Activated CD8-positive, alpha-beta memory T cell treated with anti-CD3 and anti-CD28 coated beads, Interleukin-2, amount 50 U/mL, for 24 hours (primary cell): Measurements from ENCODE around the gene ZBTB20.

ENCODE experiments used
- DNase-seq: peaks from one replicate; pipeline ENCODE4 v3.0.0-alpha.2; 2020; ENCODE audit errors: extremely low read depth

ZBTB20 gene

DNA sequence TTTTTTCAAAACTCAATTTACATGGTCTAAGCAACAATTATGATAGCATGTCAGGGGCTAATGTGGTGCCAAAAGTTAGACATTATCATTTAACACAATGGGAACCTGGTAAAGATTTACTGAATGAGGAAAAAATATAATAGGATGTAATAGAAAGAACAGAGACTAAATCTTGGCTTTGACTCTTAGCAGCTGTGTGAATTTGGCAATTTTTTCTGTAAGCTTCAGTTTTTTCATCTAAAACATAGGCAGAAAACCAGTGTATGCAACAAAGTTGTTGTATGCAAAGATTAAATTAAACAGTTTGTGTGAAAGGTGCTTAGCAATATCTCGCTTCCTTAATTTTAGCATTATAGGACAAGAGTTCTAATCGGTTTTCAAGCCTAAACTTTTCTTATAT, 57.6 kb downstream of the ZBTB20 start:
- DNase-seq = no peak

DNA sequence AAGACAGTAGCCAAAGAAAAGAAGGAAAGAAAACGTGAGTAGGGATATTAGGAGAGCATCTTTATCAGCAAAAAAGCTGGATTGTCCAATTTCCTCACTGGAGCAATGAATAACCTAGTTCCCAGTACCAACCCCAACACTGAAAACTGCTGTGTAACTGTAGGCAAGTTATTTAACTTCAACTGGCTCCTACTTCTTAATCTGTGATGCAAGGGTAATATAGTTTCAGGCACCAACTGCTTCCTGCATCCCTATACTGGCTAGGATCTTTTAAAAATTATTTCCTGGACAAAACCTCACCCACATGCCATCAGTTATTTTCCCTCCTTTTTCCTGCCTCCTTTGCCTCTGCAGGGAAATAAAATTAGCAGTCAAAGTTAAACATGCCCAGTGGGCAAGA, 59.6 kb downstream of the ZBTB20 start:
- DNase-seq = no peak

- DNase-seq = no peak
Observed at GRCh38 chr3:115086344-115086743, 60.7 kb downstream of the ZBTB20 start.

GRCh38 chr3:115085197-115085865, 61.8 kb downstream of the ZBTB20 start:
- DNase-seq = no peak

- no peak for DNase-seq
Observed at GRCh38 chr3:115084686-115085085, 62.4 kb downstream of the ZBTB20 start.

GRCh38 chr3:115082260-115082659, 64.8 kb downstream of the ZBTB20 start:
- no peak for DNase-seq

- DNase-seq = no peak
Observed at GRCh38 chr3:115081444-115081843, 65.6 kb downstream of the ZBTB20 start.

DNA sequence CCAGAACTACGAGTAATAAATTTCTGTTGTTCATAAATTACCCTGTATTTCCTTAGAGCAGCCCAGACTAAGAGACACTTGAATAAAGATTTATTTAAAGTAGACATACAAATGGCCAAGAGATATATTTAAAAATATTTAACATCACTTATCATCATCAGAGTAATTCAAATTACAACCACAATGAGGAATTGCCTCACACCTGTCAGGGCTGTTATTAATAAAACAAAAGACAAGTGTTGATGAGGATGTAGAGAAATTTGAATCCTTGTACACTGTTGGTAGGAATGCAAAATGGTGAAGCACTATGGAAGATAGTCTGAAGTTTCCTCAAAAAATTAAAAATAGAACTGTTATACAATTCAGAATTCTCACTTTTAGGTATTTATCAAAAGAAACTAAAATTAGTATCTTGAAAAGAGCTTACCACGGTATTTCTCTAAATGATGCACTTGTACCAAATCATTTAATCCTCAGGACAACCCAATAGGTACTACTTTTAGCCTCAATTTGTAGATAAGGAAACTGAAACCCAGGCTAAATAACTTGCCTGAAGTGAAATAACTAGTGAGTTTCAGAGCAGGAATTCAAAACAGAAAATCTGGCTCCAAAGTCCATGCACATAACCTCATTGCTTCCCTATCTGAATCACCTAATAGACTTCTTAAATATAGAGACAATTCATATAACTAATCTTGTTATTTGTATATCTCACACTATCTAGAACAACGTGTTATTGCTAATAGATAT, 69.4 kb downstream of the ZBTB20 start:
- no peak for DNase-seq

DNA sequence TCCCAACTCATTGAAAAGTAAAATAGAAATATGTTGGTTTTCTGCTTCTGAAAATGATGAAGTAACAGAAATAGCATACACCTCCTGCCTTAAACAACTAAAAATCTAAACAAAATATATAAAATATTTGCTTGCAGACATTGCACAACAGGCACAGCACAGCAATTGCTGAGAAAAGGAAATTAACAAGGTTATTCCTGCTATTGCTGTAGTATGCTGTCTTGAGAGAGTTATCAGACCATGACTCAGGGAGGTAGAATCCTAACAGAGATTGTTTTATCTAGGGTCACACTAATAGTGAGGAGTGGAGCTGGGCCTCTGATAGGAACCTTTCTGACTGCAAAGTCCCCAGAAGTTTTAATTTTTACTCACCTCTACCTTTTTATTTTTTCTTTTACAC, 72.6 kb downstream of the ZBTB20 start:
- DNase-seq = no peak

DNA sequence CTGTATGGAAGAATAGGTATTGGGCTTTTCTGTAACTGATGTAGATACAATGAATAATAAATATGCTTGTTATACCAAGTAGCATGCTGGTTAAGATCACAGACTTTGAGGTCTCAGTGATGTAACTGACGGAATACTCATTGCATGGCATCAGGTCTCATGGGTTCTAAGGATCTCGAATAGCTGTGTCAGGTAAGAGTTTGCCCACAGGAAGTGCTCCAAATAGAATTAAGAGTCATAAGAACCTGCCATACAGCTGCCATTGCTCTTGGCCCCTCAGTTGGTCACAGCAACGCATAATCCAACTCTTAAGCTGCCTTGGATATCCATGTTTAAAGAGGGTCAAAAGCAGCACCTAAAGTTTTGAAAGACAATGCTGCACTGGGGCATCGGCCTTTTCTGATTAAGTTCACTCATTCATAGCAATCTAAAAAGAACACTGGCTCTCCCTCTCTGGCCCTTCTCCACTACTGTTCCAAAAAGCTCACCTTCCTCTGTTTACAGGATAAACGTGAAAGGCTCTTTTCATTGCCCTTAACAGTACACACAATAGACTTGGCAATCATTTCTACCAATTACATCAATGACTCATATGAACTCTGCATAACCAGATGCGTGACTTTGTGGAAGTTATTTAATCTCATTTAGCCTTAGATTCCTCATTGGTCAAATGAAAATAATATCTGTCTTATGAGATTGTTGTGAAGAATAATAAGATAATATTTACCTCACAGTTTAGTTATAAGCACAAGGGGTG, 74.6 kb downstream of the ZBTB20 start:
- DNase-seq = no peak

GRCh38 chr3:115071601-115072000, 75.5 kb downstream of the ZBTB20 start:
- no peak for DNase-seq

GRCh38 chr3:115071166-115071565, 75.9 kb downstream of the ZBTB20 start:
- no peak for DNase-seq

- DNase-seq = no peak
Observed at GRCh38 chr3:115068799-115069198, 78.3 kb downstream of the ZBTB20 start.

GRCh38 chr3:115062412-115062956, 84.6 kb downstream of the ZBTB20 start:
- DNase-seq = no peak

- DNase-seq = no peak
Observed at GRCh38 chr3:115062009-115062408, 85.1 kb downstream of the ZBTB20 start.

GRCh38 chr3:115052906-115053305, 94.2 kb downstream of the ZBTB20 start:
- no peak for DNase-seq

DNA sequence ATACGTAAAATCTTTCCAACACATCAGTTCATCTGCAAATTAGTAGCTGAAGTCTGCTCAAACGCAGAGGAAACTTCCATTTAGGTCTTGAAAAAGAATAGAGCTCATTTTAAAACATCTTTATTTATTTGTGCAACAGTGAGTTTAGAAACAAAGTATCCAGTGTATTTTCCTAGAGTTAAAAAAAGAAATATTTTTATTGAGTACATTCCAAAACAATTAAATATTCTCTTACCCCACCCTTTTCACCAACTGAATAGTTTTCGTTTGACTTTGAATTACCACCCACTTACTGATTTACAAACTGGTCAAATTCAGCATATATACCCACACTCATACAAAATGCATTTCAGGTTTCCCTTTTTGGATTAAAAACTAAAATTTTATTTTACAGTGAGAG, 104.7 kb downstream of the ZBTB20 start:
- no peak for DNase-seq

GRCh38 chr3:115040673-115041286, 106.3 kb downstream of the ZBTB20 start:
- no peak for DNase-seq

DNA sequence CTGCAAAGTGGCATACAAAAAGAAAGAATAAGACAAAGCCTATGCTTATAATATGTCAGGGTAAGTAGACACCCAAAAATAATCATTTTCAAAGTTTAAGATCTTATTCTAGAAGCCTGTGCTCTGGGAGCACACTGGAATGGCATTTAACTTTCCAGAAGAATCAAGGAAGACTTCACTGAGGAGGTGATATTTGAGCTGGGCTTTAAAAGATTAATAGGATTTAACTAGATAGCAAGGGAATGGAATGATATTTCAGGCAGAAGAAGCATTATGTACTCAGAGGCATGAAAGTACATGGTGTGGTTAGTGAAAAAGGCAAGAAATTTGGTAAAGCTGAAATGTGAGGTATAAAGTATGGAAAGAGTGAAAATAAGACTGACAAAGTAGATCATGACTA, 106.8 kb downstream of the ZBTB20 start:
- DNase-seq = no peak

DNA sequence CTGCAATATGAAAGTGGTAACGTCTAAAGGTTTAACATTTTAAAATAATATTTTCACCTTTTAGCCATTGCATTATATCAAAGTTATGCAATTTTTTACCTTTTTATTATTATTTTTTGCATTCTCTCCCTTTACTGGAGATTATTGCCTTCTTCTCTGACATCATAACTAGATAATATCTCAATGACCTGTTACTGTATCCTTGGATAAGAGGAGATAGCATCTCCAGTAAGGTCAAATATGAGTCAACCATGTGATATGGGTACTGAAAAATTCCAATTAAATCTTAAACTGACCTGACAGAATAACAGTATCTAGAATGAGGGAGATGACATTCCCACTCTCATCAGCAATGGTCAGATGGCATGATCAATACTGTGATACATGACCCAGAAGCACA, 108.3 kb downstream of the ZBTB20 start:
- DNase-seq = no peak

GRCh38 chr3:115022835-115023398, 124.2 kb downstream of the ZBTB20 start:
- no peak for DNase-seq

DNA sequence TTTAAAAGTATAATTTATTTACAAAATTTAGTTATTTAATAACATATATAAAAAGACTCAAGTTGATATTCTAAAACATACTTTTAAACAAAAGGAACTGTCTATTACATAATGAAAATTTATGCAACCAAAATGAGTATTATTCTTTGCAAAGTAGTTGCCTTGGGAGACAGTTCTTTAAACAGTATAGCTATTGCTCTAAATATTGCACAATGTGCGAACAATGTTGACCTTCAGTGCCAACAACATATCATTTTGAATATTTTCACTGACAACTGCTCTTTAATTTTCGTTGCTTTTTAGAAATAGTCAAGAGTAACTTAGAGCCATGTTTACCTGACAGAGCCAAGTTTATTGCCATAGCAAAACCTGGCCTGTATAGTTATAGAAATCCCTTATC, 124.9 kb downstream of the ZBTB20 start:
- DNase-seq = no peak
